K562 (cell line): ENCODE data around the gene DRC3. TPM values are rescaled to one million over a fixed set of nuclear protein-coding genes. Genes with fewer than 3 reads are reported as not detected.

Source experiments
- ATAC-seq: fragments of 200-7000 bp; cut with Tn5 transposase; 3 replicates; pipeline ENCODE4 v1.9.1; 2020; ENCODE audit warnings: moderate library complexity
- BruUV-seq: library from RNA; stranded (reverse); fragments of 400-500 nt; replicated peaks from 2 replicates; lab custom pipeline; 2021; lab: Mats Ljungman, UMichigan
- CTCF ChIA-PET: fragments of 300-600 bp; formaldehyde crosslinking; extraction: SDS; loops from one replicate; lab custom pipeline; 2021; ENCODE audit warnings: low intra/inter-chr PET ratio; lab: Yijun Ruan, JAX
- POLR2A ChIA-PET: fragments of 300-600, 350-650 bp; sonication (Branson Sonifier 250); formaldehyde crosslinking; extraction: SDS; loops from one replicate; lab custom pipeline; 2021; ENCODE audit warnings: antibody characterized with exemption, inconsistent platforms; lab: Yijun Ruan, JAX
- DNase-seq, 4 experiments: peaks; one replicate each; pipeline versions ENCODE4 v3.0.0 to v3.0.0-alpha.2; 2011 to 2018; ENCODE audit warnings: low spot score in 3 of 4, mixed read lengths in 3 of 4; ENCODE audit errors: extremely low read depth in 1 of 4
- FAIRE-seq: peaks from 2 replicates; lab custom pipeline; 2011; peaks lifted over from hg19 to GRCh38; lab: Jason Lieb, UNC
- H2AFZ ChIP-seq: 2 replicates; pipeline ENCODE4 v1.6.0; 2011; ENCODE audit warnings: low read depth, low read length, control low read depth, inconsistent platforms
- H3K27ac ChIP-seq: fragments of 200-600 bp; 3 replicates; pipeline ENCODE4 v1.8.0; 2011; ENCODE audit warnings: low read depth, mild to moderate bottlenecking, control low read depth, inconsistent platforms, low read length, moderate library complexity, mixed read lengths; ENCODE audit errors: extremely low read depth
- H3K27me3 ChIP-seq, 2 experiments: fragments of 300-600 bp in 1 of 2; 2 replicates in 1 of 2; 3 replicates in 1 of 2; pipeline versions ENCODE4 v1.6.0 to v1.8.0; 2011; ENCODE audit warnings: inconsistent platforms in 2 of 2, low read length in 2 of 2, mild to moderate bottlenecking in 1 of 2, mixed read lengths in 1 of 2, moderate library complexity in 1 of 2; ENCODE audit not compliant: control insufficient read depth in 2 of 2, insufficient read depth in 2 of 2
- H3K36me3 ChIP-seq: fragments of 300-600 bp; 3 replicates; pipeline ENCODE4 v1.8.0; 2011; ENCODE audit warnings: mild to moderate bottlenecking, low read length, inconsistent platforms; ENCODE audit not compliant: control insufficient read depth, insufficient read depth
- H3K4me1 ChIP-seq, 2 experiments: fragments of 200-600 bp in 1 of 2; replicated peaks in 1 of 2; 2 replicates in 1 of 2; 3 replicates in 1 of 2; pipeline versions ENCODE4 v1.5.1 to v1.8.0; 2011; ENCODE audit warnings: inconsistent platforms in 2 of 2, low read length in 2 of 2, mild to moderate bottlenecking in 1 of 2, mixed read lengths in 1 of 2, moderate library complexity in 1 of 2; ENCODE audit not compliant: control insufficient read depth in 2 of 2, insufficient read depth in 2 of 2
- H3K4me2 ChIP-seq: 2 replicates; pipeline ENCODE4 v1.6.1; 2011; ENCODE audit warnings: low read length, control low read depth, inconsistent platforms, mixed read lengths; ENCODE audit not compliant: insufficient read depth
- H3K4me3 ChIP-seq: fragments of 200-600 bp; sonication (generic), shearing (Covaris generic); 2 replicates; pipeline ENCODE4 v1.5.1; 2016; ENCODE audit warnings: control low read depth, inconsistent platforms
- H3K79me2 ChIP-seq: fragments of 200-600 bp; 3 replicates; pipeline ENCODE4 v1.8.0; 2011; ENCODE audit warnings: low read length, inconsistent platforms; ENCODE audit not compliant: control insufficient read depth, insufficient read depth
- H3K9ac ChIP-seq, 2 experiments: 2 replicates each; pipeline versions ENCODE4 v1.6.0 to v1.6.1; 2011; ENCODE audit warnings: low read depth in 2 of 2, low read length in 2 of 2, control low read depth in 1 of 2, inconsistent platforms in 1 of 2, mild to moderate bottlenecking in 1 of 2, mixed read lengths in 1 of 2; ENCODE audit not compliant: insufficient read depth in 1 of 2
- H3K9me1 ChIP-seq: one replicate; pipeline ENCODE4 v1.6.0; 2011; ENCODE audit warnings: inconsistent platforms, mild to moderate bottlenecking, low read length, moderate library complexity; ENCODE audit not compliant: control insufficient read depth, insufficient read depth
- H3K9me3 ChIP-seq: replicated peaks from 2 replicates; pipeline ENCODE4 v1.5.1; 2011; ENCODE audit warnings: low read depth, low read length, inconsistent platforms; ENCODE audit not compliant: control insufficient read depth, insufficient read depth
- H4K20me1 ChIP-seq: replicated peaks from 2 replicates; pipeline ENCODE4 v1.6.1; 2011; ENCODE audit warnings: low read length, inconsistent platforms, mixed read lengths; ENCODE audit not compliant: control insufficient read depth, insufficient read depth
- CBFA2T2 ChIP-seq: fragments of 450-650 bp; conservative IDR thresholded peaks from 2 replicates; pipeline ENCODE4 v1.6.1; 2017; ENCODE audit warnings: mild to moderate bottlenecking
- CEBPG ChIP-seq, 3 experiments: fragments of 200-800 bp in 1 of 3; sonication (Bioruptor generic) in 1 of 3; sonication (generic) in 1 of 3; formaldehyde crosslinking in 1 of 3; IDR thresholded peaks in 2 of 3; conservative IDR thresholded peaks in 1 of 3; 2 replicates each; pipeline versions ENCODE4 v1.6.1 to v1.8.0; 2016 to 2022; ENCODE audit warnings: missing compliant biosample characterization in 2 of 3, missing genetic modification characterization in 2 of 3, mild to moderate bottlenecking in 1 of 3, missing genetic modification reagents in 1 of 3
- CLOCK ChIP-seq: fragments of 250-450 bp; sonication (Bioruptor Pico); IDR thresholded peaks from 2 replicates; pipeline ENCODE4 v1.4.0; 2020; ENCODE audit warnings: mild to moderate bottlenecking, moderate library complexity, borderline replicate concordance
- IRF1 ChIP-seq: sonication (generic); formaldehyde crosslinking; IDR thresholded peaks from 2 replicates; pipeline ENCODE4 v1.8.0; 2022; ENCODE audit warnings: missing genetic modification reagents, mild to moderate bottlenecking, borderline replicate concordance
- NFE2 ChIP-seq: IDR thresholded peaks from 2 replicates; pipeline ENCODE4 v1.6.1; 2014; ENCODE audit warnings: antibody characterized with exemption, low read depth
- NFIX ChIP-seq: fragments of 250-450 bp; sonication (Bioruptor Pico); IDR thresholded peaks from 2 replicates; pipeline ENCODE4 v1.4.0; 2020; ENCODE audit warnings: low read depth, mild to moderate bottlenecking, moderate library complexity
- PHTF2 ChIP-seq: fragments of 250-450 bp; sonication (Bioruptor Pico); IDR thresholded peaks from 2 replicates; pipeline ENCODE4 v1.5.0; 2021; ENCODE audit warnings: mild to moderate bottlenecking
- ZNF639 ChIP-seq, 2 experiments: fragments of 200-800 bp in 1 of 2; sonication (Bioruptor generic) in 1 of 2; sonication (generic) in 1 of 2; formaldehyde crosslinking in 1 of 2; IDR thresholded peaks in 1 of 2; conservative IDR thresholded peaks in 1 of 2; 2 replicates each; pipeline versions ENCODE4 v1.5.0 to v1.6.1; 2016 to 2020; ENCODE audit warnings: missing compliant biosample characterization in 1 of 2, missing genetic modification characterization in 1 of 2, missing genetic modification reagents in 1 of 2
- ZNF644 ChIP-seq: fragments of 200-800 bp; sonication (Bioruptor generic); IDR thresholded peaks from 2 replicates; pipeline ENCODE4 v1.6.1; 2016; ENCODE audit warnings: low read depth, missing genetic modification characterization, missing compliant biosample characterization
- ZNF76 ChIP-seq: fragments of 250-450 bp; sonication (Bioruptor Pico); IDR thresholded peaks from 2 replicates; pipeline ENCODE4 v1.4.0; 2020; ENCODE audit warnings: mild to moderate bottlenecking, moderate library complexity, borderline replicate concordance
- WGBS: fragments of 100-300 bp; shearing (Covaris generic); methylation state at CpG from one replicate; pipeline ENCODE4 v1.1.6; 2016; ENCODE audit warnings: low coverage, mixed read lengths; ENCODE audit not compliant: insufficient coverage; ENCODE audit errors: missing lambda C conversion rate; 5-methylcytosine and 5-hydroxymethylcytosine counted together
- in situ Hi-C: fragments of 300-500 bp; cut with MboI; formaldehyde crosslinking; loops from 4 replicates; pipeline ENCODE4 v1.15.0; 2018; ENCODE audit warnings: inconsistent platforms, mixed read lengths
- intact Hi-C: fragments of 100-400 bp; cut with micrococcal nuclease; formaldehyde crosslinking; loops from 2 replicates; pipeline ENCODE4 v1.14.2; 2022
- polyA plus RNA-seq, 8 experiments: library from polyadenylated mRNA; depleted of rRNA in 4 of 8; stranded (reverse) in 5 of 8; unstranded in 3 of 8; fragments of >200 nt; fragmentation: Nextera tagmentation in 2 of 8; fragmentation: Illumina TruSeq in 1 of 8; extraction: Ambion mirVana in 2 of 8; extraction: Trizol in 1 of 8; gene quantifications; 2 replicates each; pipeline versions ENCODE4 v1.2.1 to v1.2.3, GENCODE V29; 2011 to 2014; ENCODE audit warnings: inconsistent platforms in 1 of 8, missing spikeins in 1 of 8
- total RNA-seq, 7 experiments: library from RNA; depleted of rRNA in 6 of 7; stranded (reverse); fragments of >200 nt in 6 of 7; fragmentation: Illumina TruSeq in 2 of 7; extraction: Trizol in 2 of 7; gene quantifications; 2 replicates each; pipeline versions ENCODE4 v1.2.1 to v1.2.3, GENCODE V29; 2011 to 2021; ENCODE audit warnings: low replicate concordance in 1 of 7

The DRC3 gene
- total and polyA plus RNA-seq, 9 of the 15 experiments (the other 6 are each of a cell fraction or from before 2014, with no cell fraction given): 0.10 to 0.84 (median 0.30) TPM; not detected in 3

- intact Hi-C loops: no loop called here
- Histone ChIP-seq H3K27me3 (no peaks in the 10 kb centered on the region), H3K4me2 (no peak overlapping the region), H4K20me1 (no peaks in the 10 kb centered on the region), H2AFZ (no peak overlapping the region), H3K9me3 (no peaks in the 10 kb centered on the region), H3K4me1 (no peaks in the 10 kb centered on the region), H3K4me3 (no peak overlapping the region), H3K79me2 (no peaks in the 10 kb centered on the region), H3K9ac (no peak overlapping the region), H3K27ac (no peak overlapping the region), H3K9me1 (no peaks in the 10 kb centered on the region), H3K36me3 (peaks cover 29% of the 10 kb centered on the region; the same call in 1 of the 3 replicates)
- ChIA-PET CTCF (no interaction called here), POLR2A (interaction anchor here (0.6 kb wide), 1 partner anchor 329 kb away, joined by 3 read pairs; no protein-coding TSS in a partner anchor)
- in situ Hi-C loops: no loop called here
- no peak for ATAC-seq
- WGBS: 91% methylated on average over 6 of the region's 6 CpGs
- no TSS peak for BruUV-seq
- TF ChIP-seq PHTF2 (CRISPR knock-in tag): no peak
- TF ChIP-seq CLOCK (CRISPR knock-in tag): no peak
- FAIRE-seq: no peak
- no peak for DNase-seq
Measured at GRCh38 chr17:18055597-18055996, 82.9 kb downstream of the DRC3 start.

- no peak for DNase-seq
- TF ChIP-seq NFIX (CRISPR knock-in tag) (no peak), ZNF639 (CRISPR knock-in tag; conservative IDR thresholded peaks at IDR 0.05 in 1 of 2, IDR thresholded peaks at IDR 0.05 in 1 of 2) (no peak), CBFA2T2 (no peak), NFE2 (no peak), ZNF76 (CRISPR knock-in tag) (no peak), ZNF644 (tag) (no peak), CEBPG (CRISPR knock-in tag; IDR thresholded peaks at IDR 0.05) (no peak), CEBPG (tag; conservative IDR thresholded peaks at IDR 0.05 in 1 of 2, IDR thresholded peaks at IDR 0.05 in 1 of 2) (no peak), IRF1 (CRISPR knock-in tag) (no peak)
Measured at GRCh38 chr17:18056214-18056613, 83.6 kb downstream of the DRC3 start.

More at GRCh38 chr17:18056214-18056613, 83.6 kb downstream of the DRC3 start:
- intact Hi-C loops: no loop called here
- H3K27me3 ChIP-seq: no peaks in the 10 kb centered on the region
- no peak overlapping the region for H2AFZ ChIP-seq
- H3K9me3 ChIP-seq: no peaks in the 10 kb centered on the region
- H4K20me1 ChIP-seq: no peaks in the 10 kb centered on the region
- no TSS peak for BruUV-seq
- no peaks in the 10 kb centered on the region for H3K79me2 ChIP-seq
- in situ Hi-C loops: no loop called here
- no peak for FAIRE-seq
- CTCF ChIA-PET: no interaction called here
- H3K4me1 ChIP-seq: no peaks in the 10 kb centered on the region
- peaks cover 31% of the 10 kb centered on the region; the same call in 1 of the 3 replicates for H3K36me3 ChIP-seq
- H3K27ac ChIP-seq: no peak overlapping the region
- H3K4me2 ChIP-seq: no peak overlapping the region
- H3K9me1 ChIP-seq: no peaks in the 10 kb centered on the region
- WGBS: 58% methylated on average over 3 of the region's 3 CpGs
- POLR2A ChIA-PET: no interaction called here
- no peak for ATAC-seq
- H3K9ac ChIP-seq: no peak overlapping the region
- H3K4me3 ChIP-seq: no peak overlapping the region
